GM12891 (cell line): ENCODE results near the gene PPP1R11.
"Not testable (repeated sequence)": the region's sequence is repeated elsewhere in the genome, so short reads cannot be mapped to it uniquely, and the experiment has no call there.

Experiments used
- DNase-seq: peaks from one replicate; pipeline ENCODE4 v3.0.0; 2011; ENCODE audit warnings: low spot score; ENCODE audit not compliant: insufficient read length
- FAIRE-seq: peaks from 2 replicates; lab custom pipeline; 2011; peaks lifted over from hg19 to GRCh38; lab: Jason Lieb, UNC
- PAX5 ChIP-seq: IDR thresholded peaks from 2 replicates; pipeline ENCODE4 v1.6.1; 2011; ENCODE audit warnings: low read length, moderate library complexity, mild to moderate bottlenecking; ENCODE audit not compliant: insufficient read depth, severe bottlenecking
- POLR2A ChIP-seq: IDR thresholded peaks from 2 replicates; pipeline ENCODE4 v1.6.1; 2011; ENCODE audit warnings: low read depth, low read length, control low read depth
- POLR2AphosphoS5 ChIP-seq: IDR thresholded peaks from 2 replicates; pipeline ENCODE4 v1.6.1; 2011; ENCODE audit warnings: low read depth, low read length, control low read depth
- POU2F2 ChIP-seq: IDR thresholded peaks from 2 replicates; pipeline ENCODE4 v1.6.1; 2011; ENCODE audit warnings: low read depth, mild to moderate bottlenecking, control low read depth, low read length, moderate library complexity
- SPI1 ChIP-seq: IDR thresholded peaks from 2 replicates; pipeline ENCODE4 v1.6.1; 2011; ENCODE audit warnings: low read depth, low read length, control low read depth
- TAF1 ChIP-seq: IDR thresholded peaks from 2 replicates; pipeline ENCODE4 v1.6.1; 2011; ENCODE audit warnings: low read depth, low read length, control low read depth

PPP1R11 gene

DNA sequence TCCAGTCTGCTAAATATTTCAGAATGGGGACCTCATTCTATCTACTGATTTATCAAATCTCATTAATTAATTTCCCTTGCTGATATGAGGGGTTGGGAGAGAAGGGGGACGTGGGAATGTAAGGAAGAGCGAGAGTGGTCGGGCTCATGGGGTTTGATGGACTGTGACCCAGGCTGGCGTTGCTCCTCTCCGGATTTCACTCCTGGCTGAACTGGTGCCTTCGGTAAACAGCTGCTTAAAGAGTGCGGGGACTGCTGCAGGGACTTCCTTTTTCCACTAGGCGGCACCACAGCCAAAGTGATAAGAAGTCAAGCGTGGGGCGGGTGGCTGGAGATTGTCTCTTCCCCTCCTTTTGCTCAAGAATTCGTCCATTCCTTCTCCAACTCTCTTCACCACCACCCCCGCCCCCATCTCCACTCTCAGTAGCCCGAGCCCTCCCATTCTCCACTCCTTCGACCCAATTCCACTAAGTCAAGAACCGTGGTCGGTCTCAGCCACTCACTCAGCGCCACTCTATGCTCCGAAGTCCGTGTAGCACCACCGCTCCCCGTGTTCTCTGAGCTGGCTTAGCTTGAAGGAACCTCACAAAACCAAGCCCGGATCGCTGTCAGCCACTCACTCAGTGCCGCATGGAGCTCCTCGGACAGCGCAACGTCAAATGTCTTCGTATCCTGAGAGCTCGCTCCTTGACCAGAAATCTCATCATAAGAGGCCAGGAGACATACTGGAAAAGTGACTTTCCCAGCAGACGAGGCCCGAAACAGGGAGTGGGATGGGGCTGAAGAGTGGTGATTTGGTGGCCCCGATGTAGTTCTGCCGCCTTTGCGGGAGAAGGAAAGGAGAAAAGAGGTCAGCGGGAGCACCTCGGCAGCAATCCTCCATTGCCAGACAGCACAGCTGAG, 36.2 kb downstream of the PPP1R11 start:
- FAIRE-seq (no peak), DNase-seq (peak; percentile 74)
- TF ChIP-seq SPI1 (peak; percentile 41; the same call in 1 of the 2 replicates), POLR2AphosphoS5 (no peak)

DNA sequence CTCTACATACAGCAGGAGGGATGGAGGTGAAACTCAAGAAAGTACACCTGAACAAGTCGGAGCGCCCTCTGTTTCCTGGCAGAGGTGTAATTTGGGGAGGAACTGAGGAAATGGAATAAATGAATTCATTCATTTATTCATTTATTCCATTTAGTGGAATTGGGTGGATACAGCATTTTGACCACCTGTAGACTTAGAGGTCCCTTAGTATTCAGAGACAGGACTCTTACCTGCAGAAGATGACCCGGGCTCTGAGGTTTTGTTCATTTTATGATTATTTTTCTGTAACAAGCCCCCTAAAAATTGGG, 36.8 kb downstream of the PPP1R11 start:
- no peak for DNase-seq
- no peak for FAIRE-seq
- no peak for TF ChIP-seq TAF1
- no peak for TF ChIP-seq POLR2AphosphoS5
- TF ChIP-seq SPI1: no peak
- no peak for TF ChIP-seq POU2F2
- TF ChIP-seq PAX5: no peak
- no peak for TF ChIP-seq POLR2A

DNA sequence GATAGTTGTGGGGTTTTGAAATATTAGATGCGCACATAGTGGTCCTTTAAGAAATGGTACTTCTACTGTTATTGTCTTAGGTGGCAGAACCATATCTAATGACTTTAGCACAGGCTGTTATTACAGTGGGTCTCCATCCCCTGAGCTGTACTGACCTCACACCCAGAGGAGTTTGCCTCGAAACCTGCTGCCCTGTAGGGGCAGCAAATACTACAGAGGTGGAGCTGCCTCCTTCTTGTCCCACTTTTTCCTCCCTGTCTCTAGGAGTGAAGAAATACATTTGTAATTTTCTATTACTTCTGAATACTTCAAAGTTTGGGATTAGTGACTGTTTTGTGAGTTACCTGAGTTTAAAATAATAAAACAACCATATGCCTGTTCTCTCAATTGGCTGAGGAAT, 37.7 kb downstream of the PPP1R11 start:
- no peak for FAIRE-seq
- TF ChIP-seq POLR2AphosphoS5: no peak
- no peak for TF ChIP-seq TAF1
- no peak for TF ChIP-seq SPI1
- TF ChIP-seq PAX5: no peak
- TF ChIP-seq POU2F2: no peak
- TF ChIP-seq POLR2A: no peak
- no peak for DNase-seq

DNA sequence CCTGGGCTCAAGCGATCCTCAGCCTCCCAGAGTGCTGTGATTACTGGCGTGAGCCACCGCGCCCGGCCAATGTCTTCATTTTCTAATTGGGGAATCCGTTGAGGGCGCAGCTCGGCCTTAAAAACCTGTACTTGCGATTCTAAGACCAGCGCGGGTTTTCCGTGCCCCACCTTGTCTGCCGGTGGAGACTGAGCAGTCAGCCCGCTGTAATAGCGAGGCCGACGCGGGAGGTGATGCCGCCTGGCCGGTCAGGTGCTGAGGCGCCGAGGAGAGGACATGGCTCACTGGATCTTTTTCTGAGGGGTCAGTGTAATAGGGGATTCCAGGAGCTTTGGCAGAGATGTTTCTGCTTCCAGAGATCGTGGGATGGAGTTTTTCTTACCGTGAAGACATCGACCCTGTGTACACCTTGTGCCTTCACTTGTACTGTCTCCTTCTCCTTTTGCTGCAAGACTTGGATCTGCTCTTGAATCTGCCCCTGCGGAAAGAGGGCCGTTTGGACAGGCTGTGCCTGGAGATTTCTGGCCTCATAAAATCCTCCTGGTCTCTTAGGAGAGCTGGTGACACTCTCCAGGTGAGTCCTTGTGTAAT, 44.4 kb downstream of the PPP1R11 start:
- DNase-seq (no peak), FAIRE-seq (no peak)
- TF ChIP-seq POLR2A: no peak
- TF ChIP-seq POLR2AphosphoS5: no peak
- no peak for TF ChIP-seq PAX5
- TF ChIP-seq SPI1: no peak
- TF ChIP-seq TAF1: no peak
- no peak for TF ChIP-seq POU2F2

DNA sequence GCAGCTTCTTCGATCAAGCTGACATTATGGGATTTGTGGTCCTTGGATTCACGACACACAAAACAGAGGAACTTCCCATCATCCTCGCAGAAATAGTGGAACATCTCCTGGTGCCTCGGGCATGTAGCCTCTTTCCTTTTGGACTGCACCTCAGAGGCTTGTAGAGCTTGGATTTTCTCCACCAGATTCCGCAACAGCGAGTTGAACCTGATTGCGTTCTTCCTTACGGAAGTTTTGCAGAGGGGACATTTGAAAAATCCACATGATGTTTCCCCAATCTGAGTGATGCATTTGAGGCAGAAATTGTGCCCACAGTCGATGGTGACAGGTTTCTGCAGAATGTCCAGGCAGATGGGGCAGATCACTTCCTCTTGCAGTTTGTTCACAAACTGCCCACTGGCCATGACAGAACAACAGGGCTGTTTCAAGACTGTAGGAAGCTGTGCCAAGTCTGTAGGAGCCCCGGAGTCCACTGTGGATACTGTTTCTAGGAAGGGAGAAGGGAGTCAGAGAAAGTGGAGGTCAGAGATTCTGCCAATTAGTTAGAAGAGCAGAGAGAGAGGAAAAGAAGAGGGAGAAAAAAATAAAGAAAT, 45.5 kb downstream of the PPP1R11 start:
- TF ChIP-seq POU2F2: no peak
- TF ChIP-seq SPI1: peak; percentile 61
- TF ChIP-seq POLR2AphosphoS5: no peak
- DNase-seq: no peak
- peak; percentile 16 for FAIRE-seq

DNA sequence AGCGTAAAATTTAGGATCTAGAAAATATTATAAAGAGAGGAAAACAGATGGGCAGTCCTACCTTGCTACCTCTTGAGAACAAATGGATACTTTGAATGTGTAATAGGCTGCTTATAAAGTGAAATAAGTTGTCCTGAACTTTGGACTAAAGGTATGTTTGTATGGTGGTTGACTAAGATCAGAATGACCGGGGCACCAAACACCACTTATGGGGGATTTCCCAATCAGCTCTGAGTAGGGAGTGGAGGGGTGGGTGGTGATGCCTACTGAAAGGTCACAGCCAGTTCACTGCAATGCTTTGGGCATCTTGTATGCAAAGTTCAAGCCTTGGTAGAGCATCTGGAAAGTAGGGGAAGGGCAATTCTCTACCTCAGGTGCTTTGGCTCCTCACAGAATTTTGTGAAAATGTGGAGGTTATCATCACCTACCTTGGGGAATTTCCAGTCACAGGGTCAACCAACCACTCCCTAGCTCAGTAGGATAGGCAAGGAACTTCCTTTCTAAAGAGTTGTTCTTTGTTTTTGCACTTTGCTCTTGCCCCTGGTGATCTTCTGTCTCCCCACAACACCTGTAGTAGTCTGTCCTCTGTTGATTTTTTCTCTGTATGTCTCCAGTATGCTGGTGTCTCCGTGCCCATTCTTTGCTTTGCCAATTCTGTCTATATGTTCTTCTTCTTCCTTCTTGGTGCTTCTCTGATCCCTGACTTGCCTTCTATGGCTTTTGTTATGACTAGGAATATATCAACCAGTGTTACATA, 46.2 kb downstream of the PPP1R11 start, which contains the start of gene TRIM31:
Gene TRIM31, minus strand, starts transcription at position 88 of the 757 bp plus-strand sequence. CDS start 285 bp downstream, outside the sequence.
- TF ChIP-seq SPI1 (0 out of 2 replicates have a peak, but pooled peaks have one; percentile 2), PAX5 (no peak), POLR2A (no peak), POU2F2 (peak; percentile 74; the same call in 1 of the 2 replicates)
- peak; percentile 89 for FAIRE-seq
- no peak for DNase-seq

DNA sequence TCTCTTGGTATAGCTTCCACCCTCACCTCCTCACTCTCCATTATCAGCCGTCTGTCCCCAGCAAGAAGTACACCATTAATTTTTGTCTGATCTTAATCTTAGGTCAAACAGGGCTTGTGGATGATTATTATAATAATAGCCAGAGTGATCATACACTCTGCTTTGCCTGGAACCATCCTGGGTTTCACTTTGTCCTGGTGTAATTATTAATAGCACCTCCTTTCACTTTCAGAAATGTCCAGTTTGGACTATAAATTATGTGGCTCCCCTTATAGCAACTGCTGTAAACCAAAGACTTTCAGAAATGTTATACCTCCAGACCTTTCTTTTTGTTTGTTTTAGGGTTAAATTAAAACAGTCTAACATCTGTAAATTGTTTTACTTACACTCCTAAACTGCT, 46.8 kb downstream of the PPP1R11 start:
- FAIRE-seq: no peak
- TF ChIP-seq SPI1 (no peak), TAF1 (no peak), PAX5 (no peak), POLR2AphosphoS5 (no peak), POU2F2 (no peak), POLR2A (no peak)
- DNase-seq: no peak

DNA sequence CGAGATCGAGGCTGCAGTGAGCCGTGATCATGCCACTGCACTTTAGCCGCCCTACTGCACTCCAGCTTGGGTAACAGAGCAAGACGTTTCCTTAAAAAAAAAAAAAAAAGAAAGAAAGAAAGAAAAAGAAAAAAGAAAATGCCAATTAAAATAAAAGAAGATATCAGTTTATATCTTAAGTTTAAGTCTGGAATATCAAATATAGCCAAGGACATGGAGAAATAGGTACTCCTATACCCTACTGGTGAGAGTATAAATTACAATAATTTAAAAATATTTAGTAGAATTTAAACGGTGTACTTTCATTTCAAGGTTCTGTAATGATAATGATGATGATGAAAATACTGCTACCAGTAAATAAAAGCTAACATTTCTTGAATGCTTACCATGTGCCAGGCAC, 49.7 kb downstream of the PPP1R11 start:
- no peak for TF ChIP-seq POU2F2
- TF ChIP-seq SPI1: no peak
- TF ChIP-seq POLR2AphosphoS5: no peak
- no peak for TF ChIP-seq TAF1
- no peak for TF ChIP-seq PAX5
- no peak for TF ChIP-seq POLR2A

DNA sequence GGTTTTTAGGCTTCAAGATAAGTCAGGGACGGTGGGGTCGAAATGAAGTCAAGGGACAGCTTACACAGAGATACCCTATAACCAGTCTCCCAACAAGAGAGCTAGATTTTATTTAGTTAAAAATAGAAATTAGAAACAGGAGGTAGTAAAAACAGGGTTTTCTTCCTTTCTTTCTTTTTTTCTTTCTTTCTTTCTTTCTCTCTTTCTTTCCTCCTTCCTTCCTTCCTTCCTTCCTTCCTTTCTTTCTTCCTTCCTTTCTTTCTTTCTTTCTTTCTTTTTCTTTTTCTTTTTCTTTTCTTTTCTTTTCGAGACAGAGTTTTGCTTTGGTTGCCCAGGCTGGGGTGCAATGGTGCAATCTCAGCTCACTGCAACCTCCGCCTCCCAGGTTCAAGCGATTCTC, 51.7 kb downstream of the PPP1R11 start:
- DNase-seq, FAIRE-seq: not testable (repeated sequence)

More for the DNA sequence above, 49.7 kb downstream of the PPP1R11 start:
- no peak for DNase-seq
- FAIRE-seq: no peak
